HG02870 (cell line): ENCODE measurements around the gene MROH2B.
"Not testable (repeated sequence)": the region's sequence is repeated elsewhere in the genome, so short reads cannot be mapped to it uniquely, and the experiment has no call there.

ENCODE experiments used
- ATAC-seq: cut with Tn5 transposase; IDR thresholded peaks from one replicate; pipeline ENCODE4 v1.9.1; 2021; ENCODE audit warnings: mild to moderate bottlenecking, moderate library complexity; ENCODE audit not compliant: unreplicated experiment

Gene MROH2B

DNA sequence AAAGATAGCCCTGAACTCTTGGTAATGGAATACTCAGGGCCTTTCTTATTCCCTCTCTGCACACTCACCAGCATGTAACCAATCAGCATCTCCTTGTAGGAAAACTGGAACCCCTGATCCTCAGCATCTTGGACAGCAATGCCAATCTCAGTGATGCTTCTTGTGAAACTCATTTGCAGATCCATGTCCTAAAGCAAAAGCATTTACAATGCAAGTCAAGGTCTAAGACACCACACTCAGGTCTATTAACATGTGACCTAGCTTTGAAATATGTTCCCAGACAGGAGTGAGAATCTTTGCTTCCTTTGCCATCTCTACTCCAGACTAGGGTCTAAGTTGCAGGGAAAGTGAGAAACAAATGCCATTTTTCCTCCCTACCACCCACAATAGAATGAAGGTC lies 38.2 kb downstream of the MROH2B start:
- ATAC-seq, result no peak

DNA sequence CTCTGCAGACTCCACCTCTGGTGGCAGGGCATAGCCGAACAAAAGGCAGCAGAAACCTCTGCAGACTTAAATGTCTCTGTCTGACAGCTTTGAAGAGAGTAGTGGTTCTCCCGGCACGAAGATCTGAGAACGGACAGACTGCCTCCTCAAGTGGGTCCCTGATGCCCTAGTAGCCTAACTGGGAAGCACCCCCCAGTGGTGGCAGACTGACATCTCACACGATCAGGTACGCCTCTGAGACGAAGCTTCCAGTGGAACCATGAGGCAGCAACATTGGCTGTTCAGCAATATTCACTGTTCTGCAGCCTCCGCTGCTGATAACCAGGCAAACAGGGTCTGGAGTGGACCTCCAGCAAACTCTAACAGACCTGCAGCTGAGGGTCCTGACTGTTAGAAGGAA lies 48.5 kb downstream of the MROH2B start:
- ATAC-seq, result not testable (repeated sequence)

DNA sequence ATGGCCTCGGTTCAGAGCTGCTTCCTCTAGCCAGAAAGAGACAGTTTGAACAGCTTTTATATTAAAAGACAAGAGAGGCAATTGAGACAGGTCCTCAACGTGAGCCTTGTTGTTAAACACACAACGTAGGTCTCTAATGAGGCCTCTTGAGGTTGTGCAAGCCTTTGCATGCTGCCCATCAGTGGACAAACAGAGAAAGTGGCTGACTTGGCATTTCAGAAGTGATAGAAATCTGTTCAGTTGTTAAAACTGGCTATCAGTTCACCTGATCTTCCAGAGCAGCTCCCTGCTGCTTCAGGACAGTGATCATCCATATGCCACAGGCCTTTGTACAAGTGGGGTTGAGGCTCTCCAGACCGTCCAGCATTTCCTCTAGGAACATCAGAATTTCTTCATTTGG lies 58.8 kb downstream of the MROH2B start:
- ATAC-seq, result no peak

DNA sequence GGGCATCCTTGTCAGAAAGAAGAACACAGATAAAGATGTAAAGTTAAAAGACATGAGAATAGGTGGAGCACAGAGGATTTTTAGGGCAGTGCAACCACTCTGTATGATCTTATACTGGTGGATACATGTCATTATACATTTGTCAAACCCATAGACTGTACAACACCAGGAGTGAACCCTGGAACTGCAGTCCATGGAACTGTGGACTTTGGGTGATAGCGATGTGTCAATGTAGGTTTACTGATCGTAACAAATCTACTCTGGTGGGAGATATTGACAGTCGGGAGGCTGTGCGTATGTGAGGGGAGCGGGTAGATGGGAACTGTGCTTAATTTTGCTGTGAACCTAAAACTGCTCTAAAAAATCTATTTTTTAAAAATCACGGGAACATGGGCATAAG lies 60.6 kb downstream of the MROH2B start:
- ATAC-seq, result no peak

DNA sequence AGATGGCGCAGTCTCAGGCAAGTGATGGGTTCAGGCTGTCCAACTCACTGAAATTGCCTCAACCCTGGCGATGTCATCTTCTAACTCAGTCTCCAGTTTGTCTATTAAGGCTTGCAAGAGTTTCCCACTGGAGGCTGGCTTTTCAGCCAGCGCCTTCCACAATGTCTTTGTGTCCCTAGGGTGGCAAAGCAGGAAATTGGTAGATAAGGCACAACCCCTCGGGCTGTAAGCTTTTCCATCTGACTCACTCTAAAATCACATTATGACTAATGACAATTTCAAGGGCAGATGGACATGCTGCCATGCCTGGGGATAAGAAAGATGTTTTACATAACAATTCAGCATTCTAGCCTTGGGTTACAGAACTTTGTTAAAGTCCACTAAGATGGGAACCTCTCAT lies 61.9 kb downstream of the MROH2B start:
- ATAC-seq, result no peak

DNA sequence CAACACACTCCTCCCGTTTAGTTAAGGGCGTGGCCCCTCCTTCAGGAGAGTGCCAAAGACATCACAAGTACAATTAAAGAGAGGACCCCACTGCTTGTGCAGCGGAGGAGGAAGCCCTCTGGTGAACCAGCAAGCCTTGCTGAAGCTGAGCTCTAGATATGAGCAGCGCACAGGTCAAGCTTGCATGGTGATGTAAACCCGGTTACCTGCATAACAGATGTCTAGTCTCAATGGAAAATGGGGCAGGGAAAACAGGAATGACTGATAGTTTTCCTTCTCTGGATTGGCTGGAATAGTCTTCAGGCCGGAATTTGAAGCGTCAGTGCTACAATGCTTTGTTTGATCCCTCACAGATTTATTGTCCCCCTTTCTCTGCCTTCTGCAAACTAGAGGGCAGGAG lies 66.2 kb downstream of the MROH2B start:
- ATAC-seq, result no peak

DNA sequence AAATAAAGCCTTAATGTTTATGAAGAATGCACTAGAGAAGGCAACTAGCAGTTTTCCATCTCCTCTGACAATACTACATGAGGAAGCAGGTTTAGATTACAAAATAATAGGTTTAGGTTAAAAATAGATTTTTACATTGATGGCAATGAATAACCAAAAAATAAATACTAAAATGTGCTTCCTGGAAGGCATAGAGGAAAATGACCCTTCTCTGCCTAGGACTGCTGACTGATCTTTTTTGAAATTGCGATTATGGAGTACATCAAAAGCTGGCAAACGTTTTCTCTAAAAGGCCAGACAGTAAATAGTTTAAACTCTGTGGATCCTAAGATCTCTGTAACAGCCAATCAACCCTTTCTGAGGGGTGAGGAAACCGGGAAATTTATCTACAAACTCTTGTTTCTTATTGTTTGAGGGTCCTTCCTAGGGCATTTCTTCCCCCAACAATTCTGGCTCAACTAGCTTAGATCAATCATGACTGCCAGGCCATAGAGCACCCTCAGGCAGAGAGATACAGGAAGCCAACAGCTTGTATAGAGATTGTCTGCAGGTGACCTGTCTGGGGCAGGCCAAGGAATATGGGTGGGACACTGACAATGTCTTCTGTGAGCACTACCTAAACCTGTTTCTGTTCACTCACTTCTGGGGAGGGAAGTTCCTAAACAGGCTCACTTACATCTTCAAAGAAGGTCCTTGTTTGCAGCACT lies 67.3 kb downstream of the MROH2B start:
- no peak for ATAC-seq

DNA sequence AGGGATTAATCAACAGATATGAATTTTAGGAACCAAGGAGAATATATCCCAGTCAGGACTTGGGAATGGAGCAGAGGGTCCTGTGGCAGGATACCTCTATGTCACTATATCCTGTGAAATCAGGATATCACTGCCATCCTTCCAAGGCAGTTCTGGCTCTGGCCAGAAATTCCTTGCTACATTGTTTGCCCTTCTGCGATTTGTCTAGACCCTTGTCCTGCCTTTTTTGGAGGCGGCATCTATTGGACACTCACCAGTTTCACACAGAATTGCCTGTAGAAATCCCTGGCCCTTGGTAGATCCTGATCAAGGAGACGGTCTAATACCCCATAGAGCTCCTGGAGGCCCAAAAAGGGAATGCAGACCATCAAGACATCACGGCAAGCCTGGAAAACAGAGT lies 71.2 kb downstream of the MROH2B start:
- no peak for ATAC-seq

DNA sequence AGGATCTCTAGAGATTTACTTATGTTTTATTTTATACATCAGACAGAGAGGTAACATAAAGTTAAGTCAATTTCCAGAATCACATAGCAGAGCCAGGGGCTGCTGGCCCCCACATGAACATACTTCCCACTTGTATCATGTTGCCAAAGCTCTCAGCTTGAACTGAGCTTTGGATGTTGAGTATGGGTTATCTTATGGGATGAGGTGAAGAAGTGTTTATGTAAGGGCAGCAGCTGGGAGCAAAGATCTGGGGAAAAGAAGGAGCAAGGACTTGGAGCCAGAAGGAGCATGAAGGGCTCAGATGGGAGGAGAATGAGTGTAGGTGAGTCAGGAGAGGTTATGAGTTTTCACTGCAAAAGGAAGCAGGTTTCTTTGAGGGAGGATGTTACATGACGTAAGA lies 72.0 kb downstream of the MROH2B start:
- no peak for ATAC-seq

DNA sequence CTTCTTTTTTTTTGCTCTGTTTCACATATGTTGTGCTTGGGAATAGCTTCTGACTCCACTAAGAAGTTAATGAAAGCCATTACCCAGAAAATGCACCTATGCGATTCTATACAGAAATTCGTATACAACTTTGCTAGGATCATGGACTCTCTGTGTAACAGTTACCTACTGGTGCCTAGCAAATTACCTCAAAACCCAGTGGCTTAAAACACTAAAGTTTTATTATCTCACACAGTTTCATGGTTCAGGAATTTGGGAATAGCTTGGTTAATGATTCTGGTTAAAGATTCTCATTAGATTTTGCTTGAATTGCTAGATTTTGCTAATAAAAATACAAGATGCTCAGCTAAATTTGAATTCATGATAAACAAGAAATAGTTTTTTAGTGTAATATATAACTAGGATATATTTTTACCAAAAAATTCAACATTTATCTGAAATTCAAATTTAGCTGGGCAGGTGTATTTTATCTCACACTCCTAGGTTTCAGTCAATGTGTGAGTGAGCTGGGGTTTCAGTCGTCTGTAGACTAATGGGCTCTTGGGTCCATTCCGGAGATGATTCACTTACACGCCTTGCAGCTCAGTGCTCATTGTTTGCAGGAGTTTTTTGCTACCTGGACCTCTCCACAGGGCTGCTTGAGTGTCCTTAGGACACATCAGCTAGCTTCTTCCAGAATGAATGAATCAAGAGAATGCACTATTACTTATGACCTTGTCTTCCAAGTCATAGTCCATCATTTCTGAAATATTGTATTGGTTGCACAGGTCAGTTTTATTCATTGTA lies 75.1 kb downstream of the MROH2B start:
- no peak for ATAC-seq

DNA sequence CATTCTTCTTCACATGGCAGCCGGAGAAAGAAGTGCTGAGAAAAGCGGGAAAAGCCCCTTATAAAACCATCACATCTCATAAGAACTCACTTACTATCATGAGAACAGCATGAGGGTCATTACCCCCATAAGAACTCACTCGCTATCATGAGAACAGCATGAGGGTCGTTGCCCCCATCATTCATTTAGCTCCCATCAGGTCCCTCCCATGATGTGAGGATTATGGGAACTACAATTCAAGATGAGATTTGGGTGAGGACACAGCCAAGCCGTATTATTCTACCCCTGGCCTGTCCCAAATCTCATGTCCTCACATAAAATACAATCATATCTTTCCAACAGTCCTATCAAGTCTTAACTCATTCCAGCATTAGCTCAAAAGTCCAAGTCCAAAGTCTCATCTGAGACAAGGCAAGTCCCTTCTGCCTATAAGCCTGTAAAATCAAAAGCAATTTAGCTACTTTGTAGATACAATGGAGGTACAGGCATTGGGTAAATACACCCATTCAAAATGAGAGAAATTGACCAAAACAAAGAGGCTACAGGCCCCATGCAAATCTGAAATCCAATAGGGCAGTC lies 79.1 kb downstream of the MROH2B start:
- ATAC-seq, result no peak

DNA sequence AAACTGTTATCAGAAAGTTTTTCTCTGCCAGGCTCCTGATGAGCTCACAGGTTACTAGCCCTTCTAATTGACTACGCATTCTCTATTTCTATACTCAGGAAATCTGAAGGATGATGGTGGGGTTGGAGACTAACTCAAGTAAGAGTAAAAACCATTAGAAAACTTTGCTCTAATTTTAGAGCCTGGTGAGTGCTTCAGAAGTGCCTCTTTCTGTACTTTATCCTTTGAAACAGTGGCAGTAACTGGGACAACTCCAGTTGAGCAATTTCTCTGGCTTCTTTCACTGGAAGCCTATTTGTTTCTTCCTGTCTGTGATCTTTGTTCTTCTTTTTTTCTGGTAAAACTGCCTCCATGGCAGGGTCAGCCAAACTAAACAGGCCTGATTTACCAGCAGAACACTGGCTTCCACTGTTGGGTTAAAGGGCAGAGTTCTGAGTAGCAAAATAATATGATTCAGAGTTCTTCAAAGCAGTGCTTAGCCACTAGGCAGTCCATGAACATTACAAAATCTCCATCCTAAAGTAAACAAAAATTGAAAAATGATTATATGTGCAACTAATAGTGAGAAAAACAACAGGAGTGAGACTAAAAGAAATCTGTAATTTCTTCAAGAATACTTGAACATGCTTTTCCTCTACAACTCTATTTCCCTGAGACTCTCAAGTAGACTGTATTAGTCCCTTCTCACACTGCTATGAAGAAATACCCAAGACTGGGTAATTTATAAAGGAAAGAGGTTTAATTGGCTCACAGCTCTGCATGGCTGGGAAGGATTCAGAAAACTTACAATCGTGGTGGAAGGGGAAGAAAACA lies 79.8 kb downstream of the MROH2B start:
- no peak for ATAC-seq

DNA sequence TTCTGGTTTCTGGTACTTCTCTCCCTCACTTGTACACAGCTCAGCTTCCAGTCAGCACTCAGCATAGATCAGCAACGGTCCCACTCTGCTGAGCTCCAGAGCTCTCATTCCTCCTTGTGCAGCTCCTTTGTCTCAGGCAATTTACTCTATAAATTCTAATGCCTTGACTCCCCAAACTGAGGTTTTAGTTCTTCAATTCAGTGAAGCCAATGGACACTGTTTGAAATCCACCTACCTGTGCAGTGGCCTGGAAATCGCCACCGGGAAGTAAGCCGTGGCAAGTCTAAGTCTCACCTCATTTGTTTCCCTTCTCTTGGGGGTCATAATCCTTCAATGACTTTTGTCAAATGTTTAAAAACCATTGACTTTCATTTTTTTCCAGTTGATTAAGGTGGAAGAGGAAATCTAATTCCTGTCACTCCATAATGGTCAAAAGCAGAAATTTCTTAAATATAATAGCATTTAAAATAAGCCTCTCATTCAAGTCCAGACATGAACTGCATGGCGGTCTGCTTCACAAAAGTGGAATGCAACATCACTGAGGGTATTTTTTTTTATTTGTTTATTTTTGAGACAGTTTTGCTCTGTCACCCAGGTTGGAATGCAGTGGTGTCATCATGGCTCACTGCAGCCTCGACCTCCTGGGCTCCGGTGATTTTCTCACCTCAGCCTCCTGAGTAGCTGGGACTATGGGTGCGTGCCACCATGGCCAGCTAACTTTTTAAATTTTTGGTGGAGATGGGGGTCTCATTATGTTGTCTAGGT lies 82.2 kb downstream of the MROH2B start:
- ATAC-seq, result no peak

DNA sequence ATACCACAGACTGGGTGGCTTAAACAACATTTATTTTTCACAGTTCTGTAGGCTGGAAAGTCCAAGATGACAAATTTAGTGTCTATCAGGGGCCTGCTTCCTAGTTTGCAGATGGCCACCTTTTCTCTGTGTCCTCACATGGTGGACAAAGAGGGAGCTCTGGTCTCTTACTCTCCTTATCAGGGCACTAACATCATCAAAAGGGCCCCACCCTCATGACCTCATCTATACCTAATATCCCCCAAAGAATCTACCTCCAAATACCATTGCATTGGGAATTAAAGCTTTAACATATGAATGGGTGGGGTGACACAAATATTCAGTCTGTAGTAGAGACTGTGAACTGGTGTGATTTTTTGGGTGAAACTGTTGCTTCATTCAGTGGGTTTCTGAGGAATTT lies 83.8 kb downstream of the MROH2B start:
- ATAC-seq, result no peak

DNA sequence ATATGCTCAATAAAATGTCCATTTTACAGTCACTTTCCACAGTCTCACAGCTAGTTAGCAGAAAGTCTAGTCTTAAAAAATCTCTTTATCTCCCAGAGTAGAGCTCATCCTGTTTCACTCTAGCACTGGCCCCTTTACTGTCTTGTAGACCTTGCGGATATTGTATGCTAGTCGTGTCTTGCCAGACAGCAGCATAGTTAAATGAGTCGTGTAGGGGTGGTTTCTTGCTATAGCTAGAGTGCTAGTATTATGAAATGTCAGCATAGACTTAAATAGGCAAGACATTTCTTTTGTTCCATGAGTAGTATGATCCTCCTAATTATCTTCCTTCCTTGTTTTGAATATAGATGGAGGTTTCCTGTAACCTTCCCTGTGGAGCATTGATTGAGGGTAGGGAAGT lies 84.5 kb downstream of the MROH2B start:
- ATAC-seq, result no peak

DNA sequence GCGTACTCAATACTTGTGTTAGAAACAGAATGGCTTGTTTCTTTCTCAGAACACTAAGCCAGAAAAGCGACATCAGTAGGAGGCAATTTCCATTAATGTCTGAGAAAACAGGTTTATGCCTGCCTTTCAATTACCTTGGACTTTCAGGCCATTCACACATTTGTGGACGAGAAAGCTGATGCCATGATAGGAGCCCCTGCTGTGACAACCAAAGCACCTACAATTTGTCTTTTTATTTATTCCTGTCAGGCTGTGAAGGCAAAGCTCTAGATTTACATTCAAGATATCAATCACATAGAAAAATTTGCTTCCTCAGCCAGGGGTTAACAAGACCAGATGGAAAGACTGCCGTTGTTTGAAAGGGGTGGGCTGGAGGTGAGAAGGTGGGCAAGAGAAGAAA lies 85.6 kb downstream of the MROH2B start:
- no peak for ATAC-seq

DNA sequence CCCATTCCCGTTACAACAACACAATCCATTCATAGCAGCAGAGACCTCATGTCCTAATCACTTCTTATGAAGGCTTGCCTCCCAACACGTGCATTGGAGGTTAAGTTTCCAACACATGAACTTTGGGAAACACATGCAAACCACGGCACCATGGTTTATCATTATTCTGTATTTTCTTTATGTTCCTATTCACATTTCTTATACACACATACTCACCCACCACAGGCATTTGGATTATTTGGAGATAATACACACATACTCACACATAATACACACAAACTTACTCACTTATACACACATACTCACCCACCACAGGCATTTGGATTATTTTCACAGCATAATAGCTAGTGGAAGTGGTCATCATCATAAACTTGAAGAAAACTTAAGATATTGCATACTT lies 86.3 kb downstream of the MROH2B start:
- ATAC-seq, result no peak

DNA sequence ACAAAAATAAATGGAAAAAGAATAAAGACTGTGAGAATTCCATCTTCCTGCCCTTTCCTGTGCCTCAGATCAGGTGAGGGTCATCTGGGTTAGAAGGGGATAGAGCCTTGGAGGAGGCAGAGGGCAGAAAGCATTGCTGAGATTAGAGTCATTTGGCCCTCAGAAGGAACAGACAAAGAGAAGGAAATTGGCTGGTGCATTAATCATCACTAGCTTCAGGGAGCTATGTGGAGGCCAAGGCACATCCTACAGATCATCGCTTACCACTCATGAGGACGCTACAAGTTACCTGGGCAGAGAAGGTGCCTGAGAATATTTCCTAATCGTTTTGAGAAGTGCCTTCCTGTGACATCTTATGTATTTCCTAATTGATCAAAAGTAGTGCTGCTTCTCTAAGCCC lies 87.4 kb downstream of the MROH2B start:
- ATAC-seq, result no peak

DNA sequence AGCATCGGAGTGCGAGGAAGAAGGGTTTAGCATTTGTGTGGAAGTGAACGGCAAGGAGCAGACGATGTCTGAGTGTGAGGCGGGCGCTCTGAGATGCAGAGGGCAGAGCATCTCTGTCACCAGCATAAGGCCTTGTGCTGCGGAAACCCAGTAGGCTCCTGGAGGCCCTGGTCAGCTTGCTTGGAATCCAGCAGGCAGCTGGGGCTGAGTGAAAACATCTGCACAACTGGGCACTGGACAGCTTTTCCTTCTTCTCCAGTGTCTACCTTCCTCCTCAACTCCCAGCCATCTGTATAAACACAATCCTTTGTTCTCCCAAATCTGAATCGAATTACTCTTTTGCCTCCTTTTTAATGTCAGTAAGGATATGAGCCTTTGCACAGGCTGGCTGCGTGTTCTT lies 89.7 kb downstream of the MROH2B start:
- no peak for ATAC-seq

DNA sequence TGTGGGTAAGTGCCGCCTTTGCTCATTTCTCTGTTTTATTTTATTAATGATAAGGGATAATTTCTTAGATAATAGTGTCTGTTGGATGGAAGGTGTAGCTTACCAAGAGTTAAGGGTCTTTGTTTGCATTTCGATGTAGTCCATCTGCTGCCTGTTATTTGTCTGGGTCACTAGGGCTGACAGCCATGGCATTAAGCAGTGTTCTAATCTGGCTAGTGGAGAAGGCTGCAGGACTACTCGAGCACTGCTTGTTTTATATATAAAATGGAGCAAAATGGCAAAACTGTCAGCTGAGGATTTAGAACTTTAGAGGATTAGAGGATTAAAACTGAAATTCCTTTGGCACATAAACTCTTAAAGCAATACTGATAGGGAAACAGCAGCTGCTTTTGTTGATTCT lies 94.3 kb downstream of the MROH2B start:
- no peak for ATAC-seq

DNA sequence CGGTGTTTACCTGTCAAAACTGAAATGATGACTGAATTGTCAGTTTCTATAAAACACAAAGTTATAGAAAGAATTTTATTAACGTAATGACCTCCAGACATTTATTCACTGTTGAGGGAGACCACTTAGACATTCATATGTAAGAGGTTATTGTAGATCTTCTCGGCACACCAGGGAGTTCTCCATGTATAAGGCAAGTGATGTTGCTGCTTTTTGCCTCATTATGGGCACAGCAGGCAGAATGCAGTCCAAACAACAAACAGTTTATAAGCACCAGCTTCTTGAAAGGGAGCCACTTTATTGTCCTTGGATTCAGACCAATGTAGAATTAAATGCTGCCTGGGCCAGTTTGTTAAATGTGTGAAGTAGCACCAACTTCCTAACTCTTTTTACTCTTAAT lies 95.1 kb downstream of the MROH2B start:
- ATAC-seq, result no peak
